Measurements from ENCODE around the gene CADM1. TPM values are rescaled to one million over a fixed set of nuclear protein-coding genes. Genes with fewer than 3 reads are reported as not detected.

The CADM1 gene
- polyA plus RNA-seq, 1 donor (not counting 4 experiments of a cell fraction or from before 2014, with no cell fraction given) = 9.5 TPM

DNA sequence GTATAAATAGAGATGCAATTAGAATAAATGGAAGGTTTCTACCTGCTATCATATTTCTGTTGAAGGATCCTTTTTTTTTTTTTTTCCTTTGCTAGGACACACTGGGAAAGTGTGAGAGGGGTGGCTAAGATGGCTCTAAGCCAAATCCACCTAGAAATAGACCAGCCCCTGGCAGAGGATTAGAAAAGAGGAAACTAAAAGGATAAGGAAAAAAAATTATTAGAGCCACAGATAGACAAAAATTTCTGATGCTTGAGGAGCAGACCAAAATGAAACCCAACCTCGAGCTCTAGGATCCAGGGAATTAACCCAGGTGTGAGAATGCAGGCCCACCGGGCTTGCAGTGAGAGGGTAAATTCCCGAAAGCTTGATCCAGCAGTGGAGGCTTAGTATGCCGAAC is 262.3 kb downstream of the CADM1 start:
- TF ChIP-seq, protein P1, sequence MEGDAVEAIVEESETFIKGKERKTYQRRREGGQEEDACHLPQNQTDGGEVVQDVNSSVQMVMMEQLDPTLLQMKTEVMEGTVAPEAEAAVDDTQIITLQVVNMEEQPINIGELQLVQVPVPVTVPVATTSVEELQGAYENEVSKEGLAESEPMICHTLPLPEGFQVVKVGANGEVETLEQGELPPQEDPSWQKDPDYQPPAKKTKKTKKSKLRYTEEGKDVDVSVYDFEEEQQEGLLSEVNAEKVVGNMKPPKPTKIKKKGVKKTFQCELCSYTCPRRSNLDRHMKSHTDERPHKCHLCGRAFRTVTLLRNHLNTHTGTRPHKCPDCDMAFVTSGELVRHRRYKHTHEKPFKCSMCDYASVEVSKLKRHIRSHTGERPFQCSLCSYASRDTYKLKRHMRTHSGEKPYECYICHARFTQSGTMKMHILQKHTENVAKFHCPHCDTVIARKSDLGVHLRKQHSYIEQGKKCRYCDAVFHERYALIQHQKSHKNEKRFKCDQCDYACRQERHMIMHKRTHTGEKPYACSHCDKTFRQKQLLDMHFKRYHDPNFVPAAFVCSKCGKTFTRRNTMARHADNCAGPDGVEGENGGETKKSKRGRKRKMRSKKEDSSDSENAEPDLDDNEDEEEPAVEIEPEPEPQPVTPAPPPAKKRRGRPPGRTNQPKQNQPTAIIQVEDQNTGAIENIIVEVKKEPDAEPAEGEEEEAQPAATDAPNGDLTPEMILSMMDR (optimal IDR thresholded peaks at IDR 0.05 in 1 of 3, IDR thresholded peaks at IDR 0.05 in 1 of 3, conservative IDR thresholded peaks at IDR 0.05 in 1 of 3; ENCODE audit: extremely low read depth in 1 of 3, insufficient read depth in 2 of 3, low read length in 3 of 3) = no peak
- TF ChIP-seq EZH2 (IDR thresholded peaks at IDR 0.05; ENCODE audit: low read length) = no peak
- Histone ChIP-seq H3K9ac (ENCODE audit: control insufficient read depth, extremely low read depth, insufficient read depth, low read length) (no peak overlapping the region), H3K27me3 (ENCODE audit: control insufficient read depth, extremely low read depth, insufficient read depth, low read length) (no peaks in the 10 kb centered on the region), H3K27ac (ENCODE audit: control insufficient read depth, insufficient read depth, low read length) (no peak overlapping the region), H3K4me2 (ENCODE audit: control insufficient read depth, extremely low read depth, insufficient read depth, low read depth, low read length) (no peak overlapping the region), H3K9me3 (ENCODE audit: control insufficient read depth, low read depth, low read length) (no peaks in the 10 kb centered on the region), H3K36me3 (ENCODE audit: control insufficient read depth in 2 of 2, extremely low read depth in 1 of 2, insufficient read depth in 2 of 2, low read length in 2 of 2) (no peaks in the 10 kb centered on the region), H3K9me1 (ENCODE audit: control insufficient read depth, extremely low read depth, insufficient read depth, low read length) (no peaks in the 10 kb centered on the region), H4K20me1 (ENCODE audit: control insufficient read depth, extremely low read depth, insufficient read depth, low read length) (no peaks in the 10 kb centered on the region), H3K4me1 (ENCODE audit: control insufficient read depth, extremely low read depth, insufficient read depth, low read length) (peaks cover 2% of the 10 kb centered on the region), H2AFZ (ENCODE audit: control insufficient read depth, low read length) (no peak overlapping the region), H3K4me3 (ENCODE audit: control insufficient read depth in 2 of 3, extremely low read depth in 1 of 3, insufficient read depth in 2 of 3, low read depth in 1 of 3, low read length in 3 of 3) (no peak overlapping the region), H3K79me2 (ENCODE audit: control insufficient read depth, insufficient read depth, low read length) (no peaks in the 10 kb centered on the region)
- FAIRE-seq (no peak), DNase-seq (ENCODE audit: low read depth, low spot score) (no peak)
- dilution Hi-C loops (cut with MboI; ENCODE audit: extremely low pct_ligation_motif_present, low sequenced_read_pairs) = no loop called here

DNA sequence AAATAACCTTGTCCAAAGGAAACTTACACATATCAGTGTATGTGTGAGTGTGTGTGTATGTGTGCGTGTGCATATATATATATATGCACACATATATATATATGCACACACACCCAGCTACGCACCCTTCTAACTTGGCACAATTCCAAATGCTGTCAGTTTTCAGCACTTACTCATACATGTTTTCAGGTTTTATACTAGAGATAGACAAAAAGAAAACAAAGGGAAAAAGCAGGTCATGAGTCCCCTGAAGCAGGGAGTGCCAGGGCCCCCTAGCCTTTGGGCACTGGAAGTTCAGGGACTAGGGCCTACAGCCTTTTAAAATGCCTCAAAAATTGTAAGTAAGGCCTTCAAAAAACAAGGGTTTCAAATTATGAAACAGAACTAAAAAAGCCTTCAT is 265.4 kb downstream of the CADM1 start:
- H3K4me2 ChIP-seq (ENCODE audit: control insufficient read depth, extremely low read depth, insufficient read depth, low read depth, low read length) = no peak overlapping the region
- peaks cover 2% of the 10 kb centered on the region for H3K4me1 ChIP-seq (ENCODE audit: control insufficient read depth, extremely low read depth, insufficient read depth, low read length)
- dilution Hi-C loops (cut with MboI; ENCODE audit: extremely low pct_ligation_motif_present, low sequenced_read_pairs) = no loop called here
- no peaks in the 10 kb centered on the region for H3K36me3 ChIP-seq (ENCODE audit: control insufficient read depth in 2 of 2, extremely low read depth in 1 of 2, insufficient read depth in 2 of 2, low read length in 2 of 2)
- no peaks in the 10 kb centered on the region for H3K27me3 ChIP-seq (ENCODE audit: control insufficient read depth, extremely low read depth, insufficient read depth, low read length)
- no peak overlapping the region for H2AFZ ChIP-seq (ENCODE audit: control insufficient read depth, low read length)
- no peaks in the 10 kb centered on the region for H3K9me3 ChIP-seq (ENCODE audit: control insufficient read depth, low read depth, low read length)
- no peak overlapping the region for H3K4me3 ChIP-seq (ENCODE audit: control insufficient read depth in 2 of 3, extremely low read depth in 1 of 3, insufficient read depth in 2 of 3, low read depth in 1 of 3, low read length in 3 of 3)
- TF ChIP-seq, protein P1 (optimal IDR thresholded peaks at IDR 0.05 in 1 of 3, IDR thresholded peaks at IDR 0.05 in 1 of 3, conservative IDR thresholded peaks at IDR 0.05 in 1 of 3; ENCODE audit: extremely low read depth in 1 of 3, insufficient read depth in 2 of 3, low read length in 3 of 3) = peak in 1 of 3 experiments; percentile 21
- no peak for TF ChIP-seq EZH2 (IDR thresholded peaks at IDR 0.05; ENCODE audit: low read length)
- H3K27ac ChIP-seq (ENCODE audit: control insufficient read depth, insufficient read depth, low read length) = no peak overlapping the region
- DNase-seq (ENCODE audit: low read depth, low spot score) (no peak), FAIRE-seq (no peak)
- no peaks in the 10 kb centered on the region for H3K9me1 ChIP-seq (ENCODE audit: control insufficient read depth, extremely low read depth, insufficient read depth, low read length)
- H4K20me1 ChIP-seq (ENCODE audit: control insufficient read depth, extremely low read depth, insufficient read depth, low read length) = no peaks in the 10 kb centered on the region
- no peaks in the 10 kb centered on the region for H3K79me2 ChIP-seq (ENCODE audit: control insufficient read depth, insufficient read depth, low read length)
- H3K9ac ChIP-seq (ENCODE audit: control insufficient read depth, extremely low read depth, insufficient read depth, low read length) = no peak overlapping the region

Data from keratinocyte (primary cell).